ENCODE measurements around the gene SP6. TPM values are rescaled to one million over a fixed set of nuclear protein-coding genes. Genes with fewer than 3 reads are reported as not detected.
A peak's percentile ranks its signal among the peaks of the same experiment; 100 is the strongest.

SP6 gene
- total RNA-seq, 8 experiments from 2014 or later: 0.11 to 1.1 (median 0.27) TPM

- no peaks in the 10 kb centered on the region for H3K4me1 ChIP-seq (replicated peaks in 1 of 2)
- no peak overlapping the region for H3K4me3 ChIP-seq
- ATAC-seq (replicated peaks in 6 of 8): no peak
- H3K27ac ChIP-seq: no peak overlapping the region
- in situ Hi-C loops (cut with MboI; ENCODE audit: low pct_unique_long_range_greater_than_20kb in 2 of 9, low sequenced_read_pairs in 9 of 9, unreplicated experiment in 9 of 9): no loop called here
- WGBS, 10 experiments: 27 to 100% (median 81%) methylated on average over 1 to 5 of the region's 5 CpGs; no CpG with 5 or more reads in 1 of the 10 experiments
Measured at GRCh38 chr17:47860386-47860785, 9.4 kb upstream of the SP6 start.

GRCh38 chr17:47857551-47858455 is 6.8 kb upstream of the SP6 start:
- Histone ChIP-seq H3K4me3 (no peak overlapping the region), H3K4me1 (replicated peaks in 1 of 2) (no peaks in the 10 kb centered on the region), H3K27ac (no peak overlapping the region)
- WGBS, 10 experiments: 42 to 100% (median 55%) methylated on average over 1 to 5 of the region's 16 CpGs; no CpG with 5 or more reads in 3 of the 10 experiments
- in situ Hi-C loops (cut with MboI; ENCODE audit: low pct_unique_long_range_greater_than_20kb in 2 of 9, low sequenced_read_pairs in 9 of 9, unreplicated experiment in 9 of 9): no loop called here
- no peak for ATAC-seq (replicated peaks in 6 of 8)

- in situ Hi-C loops (cut with MboI; ENCODE audit: low pct_unique_long_range_greater_than_20kb in 2 of 9, low sequenced_read_pairs in 9 of 9, unreplicated experiment in 9 of 9): no loop called here
- no peak for ATAC-seq (replicated peaks in 6 of 8)
- Histone ChIP-seq H3K4me3 (no peak overlapping the region), H3K4me1 (replicated peaks in 1 of 2) (no peaks in the 10 kb centered on the region), H3K27ac (no peak overlapping the region)
Measured at GRCh38 chr17:47856830-47857229, 5.9 kb upstream of the SP6 start.

- no peak for ATAC-seq (replicated peaks in 6 of 8)
- in situ Hi-C loops (cut with MboI; ENCODE audit: low pct_unique_long_range_greater_than_20kb in 2 of 9, low sequenced_read_pairs in 9 of 9, unreplicated experiment in 9 of 9): no loop called here
- Histone ChIP-seq H3K4me1 (replicated peaks in 1 of 2) (peaks cover 3 to 4% of the 10 kb centered on the region in 2 donors), H3K4me3 (no peak overlapping the region), H3K27ac (no peak overlapping the region)
- 0 to 30% (median 10%) methylated on average over 1 to 2 of the region's 3 CpGs; no CpG with 5 or more reads in 6 of the 10 experiments for WGBS, 10 experiments
Measured at GRCh38 chr17:47855737-47856136, 4.8 kb upstream of the SP6 start.

GRCh38 chr17:47853616-47854015 is 2.7 kb upstream of the SP6 start:
- ATAC-seq (replicated peaks in 6 of 8): no peak
- peaks cover 3 to 4% of the 10 kb centered on the region in 2 donors for H3K4me1 ChIP-seq (replicated peaks in 1 of 2)
- in situ Hi-C loops (cut with MboI; ENCODE audit: low pct_unique_long_range_greater_than_20kb in 2 of 9, low sequenced_read_pairs in 9 of 9, unreplicated experiment in 9 of 9): no loop called here

GRCh38 chr17:47852113-47852949 is 1.4 kb upstream of the SP6 start:
- 0 to 28% (median 10%) methylated on average over 1 to 31 of the region's 32 CpGs for WGBS, 10 experiments
- in situ Hi-C loops (cut with MboI; ENCODE audit: low pct_unique_long_range_greater_than_20kb in 2 of 9, low sequenced_read_pairs in 9 of 9, unreplicated experiment in 9 of 9): no loop called here
- peaks cover 3 to 4% of the 10 kb centered on the region in 2 donors for H3K4me1 ChIP-seq (replicated peaks in 1 of 2)
- ATAC-seq (replicated peaks in 6 of 8): no peak
- H3K27ac ChIP-seq: no peak overlapping the region
- H3K4me3 ChIP-seq: no peak overlapping the region

More at GRCh38 chr17:47853616-47854015, 2.7 kb upstream of the SP6 start:
- 0 to 68% (median 52%) methylated on average over 1 to 3 of the region's 5 CpGs; no CpG with 5 or more reads in 3 of the 10 experiments for WGBS, 10 experiments
- H3K4me3 ChIP-seq: no peak overlapping the region
- no peak overlapping the region for H3K27ac ChIP-seq

GRCh38 chr17:47851764-47852112 is 775 bp upstream of the SP6 start:
- peaks cover 3 to 4% of the 10 kb centered on the region in 2 donors for H3K4me1 ChIP-seq (replicated peaks in 1 of 2)
- H3K27ac ChIP-seq: no peak overlapping the region
- in situ Hi-C loops (cut with MboI; ENCODE audit: low pct_unique_long_range_greater_than_20kb in 2 of 9, low sequenced_read_pairs in 9 of 9, unreplicated experiment in 9 of 9): no loop called here
- ATAC-seq (replicated peaks in 6 of 8): no peak
- 16 to 41% (median 33%) methylated on average over 3 to 6 of the region's 11 CpGs; no CpG with 5 or more reads in 7 of the 10 experiments for WGBS, 10 experiments
- no peak overlapping the region for H3K4me3 ChIP-seq

GRCh38 chr17:47850373-47850691 is 631 bp downstream of the SP6 start:
- Histone ChIP-seq H3K27ac (no peak overlapping the region), H3K4me1 (replicated peaks in 1 of 2) (peaks cover 3 to 6% of the 10 kb centered on the region in 2 donors), H3K4me3 (no peak overlapping the region)
- in situ Hi-C loops (cut with MboI; ENCODE audit: low pct_unique_long_range_greater_than_20kb in 2 of 9, low sequenced_read_pairs in 9 of 9, unreplicated experiment in 9 of 9): no loop called here
- ATAC-seq (replicated peaks in 6 of 8): peak in 1 of 8 experiments; percentile 2
- 11 to 64% (median 20%) methylated on average over 1 to 9 of the region's 9 CpGs; no CpG with 5 or more reads in 5 of the 10 experiments for WGBS, 10 experiments

GRCh38 chr17:47848198-47848513 is 2.8 kb downstream of the SP6 start:
- 5 to 80% (median 37%) methylated on average over 1 to 13 of the region's 23 CpGs; no CpG with 5 or more reads in 6 of the 10 experiments for WGBS, 10 experiments
- Histone ChIP-seq H3K27ac (no peak overlapping the region), H3K4me3 (no peak overlapping the region), H3K4me1 (replicated peaks in 1 of 2) (peaks cover 3 to 9% of the 10 kb centered on the region in 2 donors)
- ATAC-seq (replicated peaks in 6 of 8): no peak
- in situ Hi-C loops (cut with MboI; ENCODE audit: low pct_unique_long_range_greater_than_20kb in 2 of 9, low sequenced_read_pairs in 9 of 9, unreplicated experiment in 9 of 9): loop anchor here in 2 of 9 experiments (10.0 to 25.0 kb wide), 3 partner anchors 47 to 164 kb away; partner anchors contain the start of genes PNPO (in 1 of the 2) and SP2 (in 1 of the 2)

- 0 to 25% (median 1%) methylated on average over 2 to 17 of the region's 71 CpGs; no CpG with 5 or more reads in 6 of the 10 experiments for WGBS, 10 experiments
- H3K27ac ChIP-seq: no peak overlapping the region
- in situ Hi-C loops (cut with MboI; ENCODE audit: low pct_unique_long_range_greater_than_20kb in 2 of 9, low sequenced_read_pairs in 9 of 9, unreplicated experiment in 9 of 9): loop anchor here in 2 of 9 experiments (10.0 to 25.0 kb wide), 3 partner anchors 47 to 165 kb away; partner anchors contain the start of genes PNPO (in 1 of the 2) and SP2 (in 1 of the 2)
- H3K4me1 ChIP-seq (replicated peaks in 1 of 2): peaks cover 3 to 9% of the 10 kb centered on the region in 2 donors
- ATAC-seq (replicated peaks in 6 of 8): peak in 3 of 8 experiments; percentile 5 to 39 (median 8)
- no peak overlapping the region for H3K4me3 ChIP-seq
Measured at GRCh38 chr17:47847341-47848197, 3.4 kb downstream of the SP6 start.

- 0 to 30% (median 6%) methylated on average over 2 to 11 of the region's 31 CpGs; no CpG with 5 or more reads in 5 of the 10 experiments for WGBS, 10 experiments
- H3K4me3 ChIP-seq: no peak overlapping the region
- peak in 2 of 8 experiments; percentile 6 to 10 for ATAC-seq (replicated peaks in 6 of 8)
Measured at GRCh38 chr17:47846716-47847340, 4.1 kb downstream of the SP6 start.

GRCh38 chr17:47845716-47846075 is 5.3 kb downstream of the SP6 start:
- WGBS, 10 experiments: 50% methylated on average over 1 of the region's 3 CpGs; no CpG with 5 or more reads in 9 of the 10 experiments
- Histone ChIP-seq H3K4me3 (no peak overlapping the region), H3K27ac (no peak overlapping the region), H3K4me1 (replicated peaks in 1 of 2) (peaks cover 6 to 11% of the 10 kb centered on the region in 2 donors)
- in situ Hi-C loops (cut with MboI; ENCODE audit: low pct_unique_long_range_greater_than_20kb in 2 of 9, low sequenced_read_pairs in 9 of 9, unreplicated experiment in 9 of 9): loop anchor here in 2 of 9 experiments (10.0 to 25.0 kb wide), 3 partner anchors 49 to 167 kb away; partner anchors contain the start of genes PNPO (in 1 of the 2) and SP2 (in 1 of the 2)
- ATAC-seq (replicated peaks in 6 of 8): no peak

More at GRCh38 chr17:47846716-47847340, 4.1 kb downstream of the SP6 start:
- in situ Hi-C loops (cut with MboI; ENCODE audit: low pct_unique_long_range_greater_than_20kb in 2 of 9, low sequenced_read_pairs in 9 of 9, unreplicated experiment in 9 of 9): loop anchor here in 2 of 9 experiments (10.0 to 25.0 kb wide), 3 partner anchors 48 to 165 kb away; partner anchors contain the start of genes PNPO (in 1 of the 2) and SP2 (in 1 of the 2)
- Histone ChIP-seq H3K4me1 (replicated peaks in 1 of 2) (peaks cover 3 to 9% of the 10 kb centered on the region in 2 donors), H3K27ac (no peak overlapping the region)

Measured in motor neuron (in vitro differentiated cells).